DMS53 (cell line): ENCODE measurements around the gene ADD1.
"Not testable (repeated sequence)": the region's sequence is repeated elsewhere in the genome, so short reads cannot be mapped to it uniquely, and the experiment has no call there.

ENCODE experiments used
- DNase-seq: peaks from one replicate; lab custom pipeline; 2025; lab: John Stamatoyannopoulos, UW

ADD1 gene

GRCh38 chr4:2944586-2945526 is 101.2 kb downstream of the ADD1 start:
- no peak for DNase-seq

GRCh38 chr4:2945619-2946604 is 102.3 kb downstream of the ADD1 start:
- not testable (repeated sequence) for DNase-seq

GRCh38 chr4:2946812-2947600 is 103.4 kb downstream of the ADD1 start:
- no peak for DNase-seq

GRCh38 chr4:2947926-2948325 is 104.3 kb downstream of the ADD1 start:
- no peak for DNase-seq

GRCh38 chr4:2948895-2949781 is 105.5 kb downstream of the ADD1 start:
- DNase-seq = peak; percentile 68

GRCh38 chr4:2949782-2950125 is 106.1 kb downstream of the ADD1 start:
- DNase-seq = no peak

GRCh38 chr4:2950221-2950989 is 106.8 kb downstream of the ADD1 start:
- DNase-seq = no peak

- DNase-seq = no peak
Observed at GRCh38 chr4:2953496-2953895, 109.9 kb downstream of the ADD1 start.

- DNase-seq = peak; percentile 69
Observed at GRCh38 chr4:2954358-2955185, 110.9 kb downstream of the ADD1 start.

- not testable (repeated sequence) for DNase-seq
Observed at GRCh38 chr4:2955186-2956044, 111.8 kb downstream of the ADD1 start.

GRCh38 chr4:2958446-2958845 is 114.8 kb downstream of the ADD1 start:
- DNase-seq = no peak

- not testable (repeated sequence) for DNase-seq
Observed at GRCh38 chr4:2960450-2960849, 116.8 kb downstream of the ADD1 start.

- peak; percentile 56 for DNase-seq
Observed at GRCh38 chr4:2961421-2961810, 117.8 kb downstream of the ADD1 start.

- peak; percentile 75 for DNase-seq
Observed at GRCh38 chr4:2961811-2962441, 118.3 kb downstream of the ADD1 start.

GRCh38 chr4:2962614-2963174 is 119.0 kb downstream of the ADD1 start:
- DNase-seq = peak; percentile 87

GRCh38 chr4:2963175-2963965 is 119.7 kb downstream of the ADD1 start, which contains the start of the genes GRK4 and NOP14:
GRK4 (plus strand) TSS chr4:2963571; CDS start chr4:2964071, 500 bp downstream.
NOP14 (minus strand) TSS chr4:2963406; CDS start chr4:2963319, 87 bp downstream.
- peak; percentile 100 for DNase-seq
